COR-L47 (cell line): ENCODE data around the gene TMEM50B.
A peak's percentile ranks its signal among the peaks of the same experiment; 100 is the strongest.
"Not testable (repeated sequence)": the region's sequence is repeated elsewhere in the genome, so short reads cannot be mapped to it uniquely, and the experiment has no call there.

Source experiments
- DNase-seq: peaks from one replicate; lab custom pipeline; 2025; lab: John Stamatoyannopoulos, UW

TMEM50B gene

DNA sequence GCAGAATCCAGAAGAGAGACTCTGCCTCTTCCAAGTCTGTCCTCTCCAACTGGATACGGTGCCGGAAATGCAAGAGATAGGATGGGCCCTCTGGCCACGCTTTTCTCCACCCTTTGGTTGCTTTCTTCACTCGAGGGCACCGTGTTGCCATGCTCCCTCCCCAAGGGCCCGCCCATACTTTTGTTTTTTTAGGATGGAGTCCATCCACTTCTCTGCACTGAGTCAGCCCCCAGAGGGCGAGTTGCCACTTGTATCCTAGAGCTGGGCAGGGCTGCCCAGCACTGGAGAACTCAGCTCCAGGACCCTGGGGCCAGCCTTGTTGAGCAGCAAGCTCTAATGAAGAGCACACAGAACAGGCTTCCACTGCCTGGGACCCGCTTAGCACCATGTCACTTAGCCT is 51.1 kb downstream of the TMEM50B start:
- no peak for DNase-seq

DNA sequence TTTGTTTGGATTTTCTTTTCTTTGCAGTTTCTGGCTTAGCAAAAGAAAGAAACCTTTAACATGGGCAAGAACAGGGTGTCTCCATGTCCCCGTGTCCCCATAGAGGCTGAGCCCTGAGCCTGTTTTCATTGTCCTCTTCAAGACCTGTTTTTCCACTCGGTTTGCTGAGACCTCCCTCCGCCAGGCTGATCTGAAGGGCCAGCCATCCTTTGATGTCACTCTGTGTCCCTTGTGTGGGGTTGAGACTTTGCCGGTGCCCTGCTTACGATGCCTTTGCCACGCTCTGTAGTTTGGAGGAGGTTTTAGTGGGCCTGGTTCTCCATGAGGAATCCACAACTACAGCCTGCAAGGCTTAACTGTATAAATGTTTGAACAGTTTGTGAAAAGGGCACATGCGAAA is 52.7 kb downstream of the TMEM50B start:
- no peak for DNase-seq

- no peak for DNase-seq
Measured at GRCh38 chr21:33425825-33426224, 53.9 kb downstream of the TMEM50B start.

GRCh38 chr21:33424214-33424613 is 55.6 kb downstream of the TMEM50B start:
- DNase-seq, result no peak

GRCh38 chr21:33421713-33422393 is 57.9 kb downstream of the TMEM50B start:
- DNase-seq, result no peak

DNA sequence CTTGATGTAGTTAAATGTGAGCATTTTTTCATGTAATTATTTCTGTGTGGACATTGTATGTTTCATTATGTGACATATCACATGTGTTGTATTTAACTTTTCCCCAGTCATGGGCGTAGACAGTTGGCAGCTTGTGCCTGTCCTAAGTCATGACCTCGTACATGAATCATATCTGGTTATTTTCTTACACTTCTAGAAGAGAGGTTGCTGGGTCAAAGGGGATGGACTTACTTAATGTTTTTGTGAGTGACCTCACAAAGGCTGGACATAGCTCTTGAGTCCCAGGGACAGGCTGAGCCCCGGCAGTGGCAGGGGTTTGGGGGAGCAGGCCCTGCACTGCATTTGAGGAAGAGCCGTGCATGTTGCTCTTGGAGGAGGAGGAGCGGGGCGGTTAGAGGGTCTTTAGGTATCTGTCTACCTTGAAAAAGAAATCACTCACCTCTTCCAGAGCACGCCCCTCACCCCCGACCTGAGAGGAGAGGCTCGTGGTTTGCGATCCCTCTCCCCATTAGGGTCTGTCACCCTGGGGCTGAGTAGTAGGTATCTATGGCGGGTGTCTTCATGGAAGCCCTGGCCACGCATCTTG is 60.1 kb downstream of the TMEM50B start:
- DNase-seq, result no peak

- DNase-seq, result no peak
Measured at GRCh38 chr21:33418691-33419090, 61.1 kb downstream of the TMEM50B start.

- DNase-seq, result no peak
Measured at GRCh38 chr21:33414926-33415325, 64.8 kb downstream of the TMEM50B start.

DNA sequence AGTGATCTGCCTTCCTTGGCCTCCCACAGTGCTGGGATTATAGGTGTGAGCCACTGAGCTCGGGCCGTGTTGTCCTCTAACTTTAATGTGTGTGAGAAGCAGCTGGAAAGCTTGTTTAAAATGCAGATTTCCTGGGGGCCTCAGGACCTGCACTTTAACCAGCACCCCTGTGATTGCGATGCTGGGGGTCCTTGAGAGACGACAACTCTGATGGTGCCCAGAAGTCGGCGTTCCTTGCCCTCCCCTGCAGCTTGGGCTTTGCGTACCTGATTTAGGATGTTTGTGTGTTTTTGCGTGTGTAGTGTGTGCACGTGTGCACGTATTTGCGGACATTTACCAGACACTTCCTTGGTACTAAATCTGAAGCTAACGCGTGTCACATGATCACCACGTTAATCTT is 65.7 kb downstream of the TMEM50B start:
- no peak for DNase-seq

DNA sequence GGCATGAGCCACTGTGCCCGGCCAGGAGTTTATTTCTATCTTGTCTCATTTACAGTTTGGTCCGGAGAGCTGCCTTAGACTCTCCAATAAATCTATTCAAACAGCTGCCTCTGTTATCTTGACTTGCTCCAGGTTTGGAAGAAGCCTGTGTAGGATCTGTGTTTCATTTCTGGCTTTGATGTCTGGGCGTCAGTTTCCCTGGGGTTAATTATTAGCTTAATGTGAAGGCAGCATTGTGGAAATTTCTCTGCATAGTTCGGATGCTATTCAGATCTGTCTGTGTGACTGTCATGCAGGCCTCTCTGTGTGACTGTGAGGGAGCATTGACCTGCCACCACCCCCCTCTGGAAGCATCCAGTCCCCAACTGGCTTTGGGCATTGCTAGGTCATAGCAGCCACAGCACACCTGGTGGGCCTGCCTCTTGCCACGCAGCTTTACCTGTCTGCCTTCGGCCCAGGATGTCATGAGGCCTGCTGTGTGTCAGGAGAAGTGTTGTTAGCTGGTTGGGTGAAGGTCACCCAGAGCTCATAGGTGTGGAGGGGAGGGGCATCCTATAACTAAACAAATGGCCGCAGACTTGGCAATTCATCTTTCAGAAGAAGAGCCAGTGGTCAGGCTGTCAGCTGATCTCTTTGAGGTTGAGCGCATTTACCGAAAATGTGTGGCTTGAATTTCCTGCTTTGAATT is 66.8 kb downstream of the TMEM50B start:
- DNase-seq, result no peak

DNA sequence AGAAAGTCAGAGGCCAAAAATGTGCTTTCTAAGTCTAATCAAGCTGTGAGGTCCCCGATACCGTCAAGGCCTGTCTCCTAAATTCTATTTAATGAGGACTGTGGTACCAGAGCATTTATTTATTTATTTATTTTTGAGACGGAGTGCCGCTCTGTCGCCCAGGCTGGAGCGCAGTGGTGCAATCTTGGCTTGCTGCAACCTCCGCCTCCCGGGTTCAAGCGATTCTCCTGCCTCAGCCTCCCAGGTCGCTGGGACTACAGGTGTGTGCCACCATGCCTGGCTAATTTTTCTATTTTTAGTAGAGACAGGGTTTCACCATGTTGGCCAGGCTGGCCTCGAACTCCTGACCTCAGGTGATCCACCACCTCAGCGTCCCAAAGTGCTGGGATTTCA is 67.3 kb downstream of the TMEM50B start:
- not testable (repeated sequence) for DNase-seq

DNA sequence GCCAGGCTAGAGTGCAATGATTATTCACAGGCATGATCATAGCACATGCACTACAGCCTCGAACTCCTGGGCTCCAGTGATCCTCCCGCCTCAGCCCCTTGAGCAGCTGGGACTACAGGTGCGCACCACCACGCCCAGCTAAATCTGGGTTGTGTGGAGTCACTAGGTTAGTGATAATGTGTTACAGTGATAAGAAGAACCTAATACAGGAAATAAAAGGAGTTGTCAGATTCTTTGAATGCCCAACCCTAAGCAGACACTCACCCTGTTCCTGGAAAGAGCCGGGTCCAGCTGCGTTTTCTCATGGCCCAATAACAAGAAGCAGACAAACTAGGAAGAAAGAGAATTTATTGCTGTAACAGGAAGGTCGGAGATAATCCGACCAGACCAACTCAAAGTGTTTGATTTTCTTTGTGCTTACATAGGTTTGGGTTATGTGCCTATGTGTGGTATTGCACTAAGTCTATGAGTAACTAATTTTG is 67.8 kb downstream of the TMEM50B start:
- no peak for DNase-seq

DNA sequence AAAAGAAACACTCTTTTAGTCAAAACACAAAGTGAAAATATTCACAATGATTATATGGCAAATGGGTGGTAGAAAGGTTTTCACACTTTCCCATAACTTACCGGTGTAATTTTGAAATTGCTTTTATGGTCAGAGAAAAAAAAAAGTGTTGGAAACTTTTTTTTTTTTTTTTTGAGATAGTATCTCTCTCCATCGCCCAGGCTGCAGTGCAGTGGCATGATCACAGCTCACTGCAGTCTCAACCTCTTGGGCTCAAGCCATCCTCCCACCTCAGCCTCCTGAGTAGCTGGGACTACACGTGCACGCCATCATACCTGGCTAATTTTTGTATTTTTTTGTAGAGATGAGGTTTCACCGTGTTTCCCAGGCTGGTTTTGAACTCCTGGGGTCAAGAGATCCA is 73.3 kb downstream of the TMEM50B start:
- DNase-seq, result no peak

DNA sequence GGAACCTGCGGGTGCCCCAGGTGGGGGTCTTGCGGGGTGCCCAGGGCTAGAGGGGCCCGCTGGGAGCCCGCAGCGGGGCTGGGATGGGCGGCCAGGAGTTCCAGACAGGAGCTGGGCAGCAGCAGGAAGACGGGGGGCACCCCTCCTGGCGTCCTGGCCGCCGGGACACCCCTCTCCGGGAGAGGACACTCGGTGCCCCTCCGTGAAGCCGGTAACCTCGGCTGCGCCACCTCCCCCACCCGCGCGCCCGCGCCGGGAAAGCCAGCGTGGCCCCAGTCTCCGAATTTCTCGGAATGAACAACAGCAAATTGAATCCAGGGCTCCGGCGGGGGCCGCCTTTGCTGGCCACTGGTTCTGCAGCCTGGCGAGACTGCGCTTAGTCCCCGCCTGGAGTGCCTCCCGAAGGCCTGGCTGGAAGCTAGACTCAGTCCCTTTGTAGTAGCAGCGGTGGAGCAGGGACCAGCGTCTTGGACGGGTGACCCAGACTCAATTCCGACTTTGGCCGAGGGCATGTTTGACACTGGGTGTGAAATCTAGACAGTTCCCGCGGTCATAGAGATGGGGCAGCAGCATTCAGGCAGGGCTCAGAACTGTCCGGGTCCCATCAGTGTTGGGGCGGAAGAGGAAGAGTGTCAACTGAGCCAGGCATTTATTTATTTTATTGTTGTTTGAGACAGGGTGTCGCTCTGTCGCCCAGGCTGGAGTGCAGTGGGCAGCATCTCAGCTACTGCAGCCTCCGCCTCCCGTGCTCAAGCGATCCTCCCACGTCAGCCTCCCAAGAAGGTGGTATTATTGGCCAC is 75.8 kb downstream of the TMEM50B start:
- DNase-seq, result no peak

- DNase-seq, result peak; percentile 9
Measured at GRCh38 chr21:33403128-33403785, 76.5 kb downstream of the TMEM50B start, which contains the start of gene IFNGR2. Gene IFNGR2, plus strand, starts transcription at chr21:33403413. Its CDS starts 131 bp downstream, at chr21:33403544.

GRCh38 chr21:33402001-33402979 is 77.5 kb downstream of the TMEM50B start:
- no peak for DNase-seq

- DNase-seq, result no peak
Measured at GRCh38 chr21:33401630-33401992, 78.2 kb downstream of the TMEM50B start.
